ENCODE data around the gene USP17L17. TPM values are rescaled to one million over a fixed set of nuclear protein-coding genes. Genes with fewer than 3 reads are reported as not detected.
A peak's percentile ranks its signal among the peaks of the same experiment; 100 is the strongest.
"Not testable (repeated sequence)": the region's sequence is repeated elsewhere in the genome, so short reads cannot be mapped to it uniquely, and the experiment has no call there.

USP17L17 gene
- not detected for total RNA-seq

DNA sequence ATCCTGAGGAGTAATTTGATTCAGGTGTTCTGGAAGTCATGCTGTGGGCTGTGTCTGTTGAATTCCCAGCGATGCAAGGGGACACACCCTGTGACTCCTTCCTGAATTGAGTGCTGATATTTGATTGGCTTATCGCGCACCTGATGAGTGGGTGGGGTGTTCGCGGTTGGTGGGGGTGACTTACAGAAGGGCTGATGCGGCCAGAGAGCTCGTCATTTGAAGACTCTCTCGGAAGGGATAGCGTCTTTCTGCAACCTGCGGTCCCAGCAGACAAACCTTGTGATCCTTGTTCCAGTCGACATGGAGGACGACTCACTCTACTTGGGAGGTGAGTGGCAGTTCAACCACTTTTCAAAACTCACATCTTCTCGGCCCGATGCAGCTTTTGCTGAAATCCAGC, at the start of gene USP17L17:
USP17L17 (plus strand) TSS at position 301 of the 400 bp plus-strand sequence; CDS start at position 301, 0 bp downstream.
- 80 to 81% methylated on average over 7 to 14 of the region's 14 CpGs for WGBS, 2 donors

GRCh38 chr4:9210357-9210756, 33.3 kb upstream of the USP17L17 start, which contains the start of gene USP17L10:
Gene USP17L10, plus strand, starts transcription at chr4:9210657. Its CDS starts 0 bp downstream, at chr4:9210657.
- H3K4me3 ChIP-seq; intact Hi-C loops (cut with DNase I); DNase-seq; H3K27me3 ChIP-seq; ATAC-seq; H3K36me3 ChIP-seq (replicated peaks in 1 of 2; ENCODE audit: insufficient read depth in 1 of 2, low read depth in 2 of 2); H3K4me1 ChIP-seq; H3K9me3 ChIP-seq; H3K27ac ChIP-seq: not testable (repeated sequence)
- 43% methylated on average over 3 of the region's 13 CpGs; no CpG with 5 or more reads in 1 of the 2 donors for WGBS, 2 donors

More for the DNA sequence above, at the start of gene USP17L17:
- H3K4me1 ChIP-seq; H3K9me3 ChIP-seq; H3K4me3 ChIP-seq; ATAC-seq; intact Hi-C loops (cut with DNase I); H3K27ac ChIP-seq; H3K36me3 ChIP-seq (replicated peaks in 1 of 2; ENCODE audit: insufficient read depth in 1 of 2, low read depth in 2 of 2); H3K27me3 ChIP-seq; DNase-seq: not testable (repeated sequence)

DNA sequence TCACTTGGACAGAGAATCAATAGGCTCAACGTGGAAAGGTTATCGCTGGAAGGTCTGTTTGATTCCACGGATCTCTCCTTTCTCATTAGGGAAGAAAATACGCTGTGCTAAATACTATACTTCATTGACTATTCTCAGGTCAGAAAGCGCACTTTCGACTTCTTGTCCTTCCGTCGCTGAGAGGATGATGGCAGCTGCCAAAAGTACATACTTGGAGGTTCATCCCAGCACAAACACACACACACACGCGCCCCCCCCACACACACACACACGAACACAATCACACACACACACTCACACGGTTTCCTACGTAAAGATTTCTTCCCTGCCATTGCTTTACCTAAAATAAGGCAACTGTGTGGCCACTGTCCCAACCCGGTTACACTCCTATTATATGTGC, 29.0 kb upstream of the USP17L17 start:
- peak in 1 of 4 donors; percentile 3 for DNase-seq
- H3K4me3 ChIP-seq; H3K9me3 ChIP-seq; H3K27ac ChIP-seq; H3K36me3 ChIP-seq (replicated peaks in 1 of 2; ENCODE audit: insufficient read depth in 1 of 2, low read depth in 2 of 2); H3K27me3 ChIP-seq; intact Hi-C loops (cut with DNase I); H3K4me1 ChIP-seq; ATAC-seq: not testable (repeated sequence)
- 62 to 71% methylated on average over 10 of the region's 14 CpGs for WGBS, 2 donors

DNA sequence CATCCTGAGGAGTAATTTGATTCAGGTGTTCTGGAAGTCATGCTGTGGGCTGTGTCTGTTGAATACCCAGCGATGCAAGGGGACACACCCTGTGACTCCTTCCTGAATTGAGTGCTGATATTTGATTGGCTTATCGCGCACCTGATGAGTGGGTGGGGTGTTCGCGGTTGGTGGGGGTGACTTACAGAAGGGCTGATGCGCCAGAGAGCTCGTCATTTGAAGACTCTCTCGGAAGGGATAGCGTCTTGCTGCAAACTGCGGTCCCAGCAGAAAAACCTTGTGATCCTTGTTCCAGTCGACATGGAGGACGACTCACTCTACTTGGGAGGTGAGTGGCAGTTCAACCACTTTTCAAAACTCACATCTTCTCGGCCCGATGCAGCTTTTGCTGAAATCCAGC, 28.6 kb upstream of the USP17L17 start, which contains the start of gene USP17L11:
USP17L11 (plus strand) TSS at position 301 of the 400 bp plus-strand sequence; CDS start at position 301, 0 bp downstream.
- ATAC-seq; DNase-seq; H3K36me3 ChIP-seq (replicated peaks in 1 of 2; ENCODE audit: insufficient read depth in 1 of 2, low read depth in 2 of 2); H3K27ac ChIP-seq; intact Hi-C loops (cut with DNase I); H3K4me3 ChIP-seq; H3K27me3 ChIP-seq; H3K9me3 ChIP-seq; H3K4me1 ChIP-seq: not testable (repeated sequence)
- no CpG with 5 or more reads among the region's 14 CpGs for WGBS, 2 donors

GRCh38 chr4:9219852-9220251, 23.8 kb upstream of the USP17L17 start, which contains the start of gene USP17L12:
Gene USP17L12, plus strand, starts transcription at chr4:9220152. Its CDS starts 0 bp downstream, at chr4:9220152.
- DNase-seq; H3K27ac ChIP-seq; intact Hi-C loops (cut with DNase I); H3K4me3 ChIP-seq; H3K9me3 ChIP-seq; H3K27me3 ChIP-seq; H3K36me3 ChIP-seq (replicated peaks in 1 of 2; ENCODE audit: insufficient read depth in 1 of 2, low read depth in 2 of 2); ATAC-seq; H3K4me1 ChIP-seq: not testable (repeated sequence)
- WGBS, 2 donors = no CpG with 5 or more reads among the region's 13 CpGs

DNA sequence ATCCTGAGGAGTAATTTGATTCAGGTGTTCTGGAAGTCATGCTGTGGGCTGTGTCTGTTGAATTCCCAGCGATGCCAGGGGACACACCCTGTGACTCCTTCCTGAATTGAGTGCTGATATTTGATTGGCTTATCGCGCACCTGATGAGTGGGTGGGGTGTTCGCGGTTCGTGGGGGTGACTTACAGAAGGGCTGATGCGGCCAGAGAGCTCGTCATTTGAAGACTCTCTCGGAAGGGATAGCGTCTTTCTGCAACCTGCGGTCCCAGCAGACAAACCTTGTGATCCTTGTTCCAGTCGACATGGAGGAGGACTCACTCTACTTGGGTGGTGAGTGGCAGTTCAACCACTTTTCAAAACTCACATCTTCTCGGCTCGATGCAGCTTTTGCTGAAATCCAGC, 19.1 kb upstream of the USP17L17 start, which contains the start of gene USP17L13:
USP17L13 (plus strand) TSS at position 301 of the 400 bp plus-strand sequence; CDS start at position 301, 0 bp downstream.
- DNase-seq; H3K27me3 ChIP-seq; H3K9me3 ChIP-seq; H3K4me3 ChIP-seq; intact Hi-C loops (cut with DNase I); H3K36me3 ChIP-seq (replicated peaks in 1 of 2; ENCODE audit: insufficient read depth in 1 of 2, low read depth in 2 of 2); H3K27ac ChIP-seq; H3K4me1 ChIP-seq; ATAC-seq: not testable (repeated sequence)
- no CpG with 5 or more reads among the region's 14 CpGs for WGBS, 2 donors

GRCh38 chr4:9230249-9230648, 13.4 kb upstream of the USP17L17 start:
- H3K27me3 ChIP-seq; H3K9me3 ChIP-seq; H3K4me1 ChIP-seq; H3K4me3 ChIP-seq; H3K27ac ChIP-seq; intact Hi-C loops (cut with DNase I); ATAC-seq; H3K36me3 ChIP-seq (replicated peaks in 1 of 2; ENCODE audit: insufficient read depth in 1 of 2, low read depth in 2 of 2): not testable (repeated sequence)
- WGBS, 2 donors = 64% methylated on average over 5 of the region's 8 CpGs; no CpG with 5 or more reads in 1 of the 2 donors
- peak in 1 of 4 donors; percentile 2 for DNase-seq

DNA sequence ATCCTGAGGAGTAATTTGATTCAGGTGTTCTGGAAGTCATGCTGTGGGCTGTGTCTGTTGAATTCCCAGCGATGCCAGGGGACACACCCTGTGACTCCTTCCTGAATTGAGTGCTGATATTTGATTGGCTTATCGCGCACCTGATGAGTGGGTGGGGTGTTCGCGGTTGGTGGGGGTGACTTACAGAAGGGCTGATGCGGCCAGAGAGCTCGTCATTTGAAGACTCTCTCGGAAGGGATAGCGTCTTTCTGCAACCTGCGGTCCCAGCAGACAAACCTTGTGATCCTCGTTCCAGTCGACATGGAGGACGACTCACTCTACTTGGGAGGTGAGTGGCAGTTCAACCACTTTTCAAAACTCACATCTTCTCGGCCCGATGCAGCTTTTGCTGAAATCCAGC, 9.6 kb upstream of the USP17L17 start, which contains the start of gene USP17L15:
USP17L15 (plus strand) TSS at position 301 of the 400 bp plus-strand sequence; CDS start at position 301, 0 bp downstream.
- H3K27ac ChIP-seq; H3K36me3 ChIP-seq (replicated peaks in 1 of 2; ENCODE audit: insufficient read depth in 1 of 2, low read depth in 2 of 2); intact Hi-C loops (cut with DNase I); H3K4me1 ChIP-seq; H3K27me3 ChIP-seq; H3K4me3 ChIP-seq; ATAC-seq; DNase-seq; H3K9me3 ChIP-seq: not testable (repeated sequence)
- no CpG with 5 or more reads among the region's 15 CpGs for WGBS, 2 donors

GRCh38 chr4:9238461-9238860, 5.2 kb upstream of the USP17L17 start:
- H3K36me3 ChIP-seq (replicated peaks in 1 of 2; ENCODE audit: insufficient read depth in 1 of 2, low read depth in 2 of 2); H3K27ac ChIP-seq; ATAC-seq; H3K4me3 ChIP-seq; intact Hi-C loops (cut with DNase I); H3K9me3 ChIP-seq; H3K27me3 ChIP-seq; H3K4me1 ChIP-seq: not testable (repeated sequence)
- no CpG with 5 or more reads among the region's 12 CpGs for WGBS, 2 donors
- peak in 3 of 4 donors; percentile 5 to 12 (median 6) for DNase-seq

DNA sequence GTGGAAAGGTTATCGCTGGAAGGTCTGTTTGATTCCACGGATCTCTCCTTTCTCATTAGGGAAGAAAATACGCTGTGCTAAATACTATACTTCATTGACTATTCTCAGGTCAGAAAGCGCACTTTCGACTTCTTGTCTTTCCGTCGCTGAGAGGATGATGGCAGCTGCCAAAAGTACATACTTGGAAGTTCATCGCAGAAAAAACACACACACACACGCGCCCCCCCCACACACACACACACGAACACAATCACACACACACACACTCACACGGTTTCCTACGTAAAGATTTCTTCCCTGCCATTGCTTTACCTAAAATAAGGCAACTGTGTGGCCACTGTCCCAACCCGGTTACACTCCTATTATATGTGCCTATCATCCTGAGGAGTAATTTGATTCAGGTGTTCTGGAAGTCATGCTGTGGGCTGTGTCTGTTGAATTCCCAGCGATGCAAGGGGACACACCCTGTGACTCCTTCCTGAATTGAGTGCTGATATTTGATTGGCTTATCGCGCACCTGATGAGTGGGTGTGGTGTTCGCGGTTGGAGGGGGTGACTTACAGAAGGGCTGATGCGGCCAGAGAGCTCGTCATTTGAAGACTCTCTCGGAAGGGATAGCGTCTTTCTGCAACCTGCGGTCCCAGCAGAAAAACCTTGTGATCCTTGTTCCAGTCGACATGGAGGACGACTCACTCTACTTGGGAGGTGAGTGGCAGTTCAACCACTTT, 4.4 kb downstream of the USP17L17 start, which contains the start of gene USP17L18:
USP17L18 (plus strand) TSS at position 678 of the 728 bp plus-strand sequence; CDS start at position 678, 0 bp downstream.
- H3K36me3 ChIP-seq (replicated peaks in 1 of 2; ENCODE audit: insufficient read depth in 1 of 2, low read depth in 2 of 2); intact Hi-C loops (cut with DNase I); H3K4me3 ChIP-seq; H3K9me3 ChIP-seq; ATAC-seq; H3K4me1 ChIP-seq; H3K27me3 ChIP-seq; H3K27ac ChIP-seq: not testable (repeated sequence)
- DNase-seq = peak; percentile 1 to 20 (median 6)
- WGBS, 2 donors = 74 to 82% methylated on average over 10 to 11 of the region's 26 CpGs

DNA sequence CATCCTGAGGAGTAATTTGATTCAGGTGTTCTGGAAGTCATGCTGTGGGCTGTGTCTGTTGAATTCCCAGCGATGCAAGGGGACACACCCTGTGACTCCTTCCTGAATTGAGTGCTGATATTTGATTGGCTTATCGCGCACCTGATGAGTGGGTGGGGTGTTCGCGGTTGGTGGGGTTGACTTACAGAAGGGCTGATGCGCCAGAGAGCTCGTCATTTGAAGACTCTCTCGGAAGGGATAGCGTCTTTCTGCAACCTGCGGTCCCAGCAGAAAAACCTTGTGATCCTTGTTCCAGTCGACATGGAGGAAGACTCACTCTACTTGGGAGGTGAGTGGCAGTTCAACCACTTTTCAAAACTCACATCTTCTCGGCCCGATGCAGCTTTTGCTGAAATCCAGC, 9.4 kb downstream of the USP17L17 start, which contains the start of gene USP17L19:
USP17L19 (plus strand) TSS at position 301 of the 400 bp plus-strand sequence; CDS start at position 301, 0 bp downstream.
- WGBS, 2 donors = no CpG with 5 or more reads among the region's 13 CpGs
- H3K4me1 ChIP-seq; DNase-seq; H3K27me3 ChIP-seq; H3K4me3 ChIP-seq; intact Hi-C loops (cut with DNase I); H3K27ac ChIP-seq; H3K9me3 ChIP-seq; ATAC-seq; H3K36me3 ChIP-seq (replicated peaks in 1 of 2; ENCODE audit: insufficient read depth in 1 of 2, low read depth in 2 of 2): not testable (repeated sequence)
